Skeletal muscle cell (primary cell): ENCODE measurements around the gene SALL4.
"Not testable (repeated sequence)": the region's sequence is repeated elsewhere in the genome, so short reads cannot be mapped to it uniquely, and the experiment has no call there.

Experiments
- DNase-seq: peaks from one replicate; pipeline ENCODE4 v3.0.0-alpha.2; 2010; ENCODE audit warnings: low read depth
- H3K4me3 ChIP-seq: 2 replicates; pipeline ENCODE4 v1.5.1; 2011; ENCODE audit warnings: low read depth, mild to moderate bottlenecking, control low read depth, low read length, moderate library complexity

SALL4 gene

DNA sequence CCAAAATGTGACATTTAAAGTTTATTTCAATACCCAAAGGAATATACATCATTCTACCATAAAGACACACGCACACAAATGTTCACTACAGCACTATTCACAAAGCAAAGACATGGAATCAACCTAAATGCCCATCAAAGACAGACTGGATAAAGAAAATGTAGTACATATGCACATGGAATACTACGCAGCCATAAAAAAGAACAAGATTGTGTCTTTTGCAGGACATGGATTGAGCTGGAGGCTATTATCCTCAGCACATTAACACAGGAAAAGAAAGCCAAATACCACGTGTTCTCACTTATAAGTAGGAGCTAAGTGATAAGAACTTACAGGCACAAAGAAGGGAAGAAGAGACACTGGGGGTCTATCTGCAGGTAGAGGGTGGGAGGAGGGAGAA, 56.5 kb downstream of the SALL4 start:
- H3K4me3 ChIP-seq = no peak overlapping the region
- no peak for DNase-seq

DNA sequence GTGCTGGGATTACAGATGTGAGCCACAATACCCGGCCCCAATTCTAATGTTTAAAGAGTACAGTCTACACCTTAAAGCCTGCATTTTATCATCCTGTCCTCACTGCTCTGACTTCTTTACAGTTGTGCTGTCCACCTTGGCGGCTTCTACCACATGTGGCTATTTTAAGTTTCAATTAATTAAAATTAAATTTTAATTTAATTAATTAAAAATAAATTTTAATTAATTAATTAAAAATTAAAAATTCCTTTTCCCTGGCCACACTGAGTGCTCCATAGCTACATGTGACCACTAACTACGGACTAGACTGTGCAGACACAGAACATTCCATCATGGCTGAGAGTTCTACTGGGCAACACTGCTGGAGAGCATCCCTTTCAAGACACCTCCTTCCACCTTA, 61.5 kb downstream of the SALL4 start:
- no peak overlapping the region for H3K4me3 ChIP-seq
- no peak for DNase-seq

DNA sequence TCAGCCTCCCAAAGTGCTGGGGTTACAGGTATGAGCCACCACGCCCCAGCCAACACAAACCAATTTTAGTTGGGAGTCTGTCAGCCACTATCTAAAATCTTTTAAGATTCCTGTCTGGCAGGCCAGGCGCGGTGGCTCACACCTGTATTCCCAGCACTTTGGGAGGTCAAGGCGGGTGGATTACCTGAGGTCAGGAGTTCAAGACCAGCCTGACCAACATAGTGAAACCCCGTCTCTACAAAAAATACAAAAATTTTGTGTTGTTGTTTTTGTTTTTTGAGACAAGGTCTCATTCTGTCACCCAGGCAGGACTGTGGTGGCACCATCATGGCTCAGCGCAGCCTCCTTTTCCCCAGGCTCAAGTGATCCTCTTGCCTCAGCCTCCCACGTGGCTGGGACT, 62.0 kb downstream of the SALL4 start:
- not testable (repeated sequence) for H3K4me3 ChIP-seq, DNase-seq

DNA sequence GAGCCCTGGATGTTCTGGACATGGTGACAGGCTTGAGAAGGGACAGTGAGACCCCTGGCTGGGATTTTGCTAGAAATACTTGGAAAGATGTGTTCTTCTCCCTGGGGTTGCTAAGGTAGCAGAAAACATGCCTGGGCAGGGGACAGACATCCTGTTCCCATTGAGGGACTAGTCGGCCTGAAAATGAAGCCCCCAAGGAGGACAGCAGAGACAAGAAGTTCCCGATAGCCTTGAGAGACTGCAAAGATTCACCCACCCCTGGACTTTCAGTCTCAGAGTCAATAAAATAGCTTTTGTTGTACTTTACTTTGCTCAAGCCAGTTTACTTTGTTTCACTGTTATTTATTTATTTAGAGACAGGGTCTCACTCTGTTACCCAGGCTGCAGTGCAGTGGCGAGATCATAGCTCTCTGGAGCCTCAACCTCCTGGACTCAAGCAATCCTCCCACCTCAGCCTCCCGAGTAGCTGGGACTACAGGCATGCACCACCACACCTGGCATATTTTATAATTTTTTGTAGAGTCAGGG, 62.5 kb downstream of the SALL4 start:
- H3K4me3 ChIP-seq = no peak overlapping the region
- DNase-seq = no peak

DNA sequence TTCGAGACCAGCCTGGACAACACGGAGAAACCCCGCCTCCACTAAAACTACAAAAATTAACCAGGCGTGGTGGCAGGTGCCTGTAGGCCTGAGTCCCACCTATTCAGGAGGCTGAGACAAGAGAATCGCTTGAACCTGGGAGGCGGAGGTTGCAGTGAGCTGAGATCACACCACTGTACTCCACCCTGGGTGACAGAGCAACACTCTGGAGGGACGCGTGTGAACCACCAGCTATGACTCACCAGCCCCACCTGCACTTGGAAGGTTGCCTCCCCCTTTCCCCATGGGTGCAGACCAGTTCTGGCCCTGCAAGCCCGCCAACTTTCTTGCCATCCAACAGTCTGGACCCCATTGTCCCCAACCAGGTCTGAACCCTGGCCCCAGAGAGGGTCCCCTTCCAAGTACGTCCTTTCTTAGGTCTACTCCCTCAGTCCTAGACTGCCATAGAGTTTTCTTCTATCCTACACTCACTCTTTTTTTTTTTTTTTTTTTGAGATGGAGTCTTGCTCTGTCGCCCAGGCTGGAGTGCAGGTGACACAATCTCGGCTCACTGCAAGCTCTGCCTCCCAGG, 63.4 kb downstream of the SALL4 start:
- H3K4me3 ChIP-seq = no peak overlapping the region
- no peak for DNase-seq

DNA sequence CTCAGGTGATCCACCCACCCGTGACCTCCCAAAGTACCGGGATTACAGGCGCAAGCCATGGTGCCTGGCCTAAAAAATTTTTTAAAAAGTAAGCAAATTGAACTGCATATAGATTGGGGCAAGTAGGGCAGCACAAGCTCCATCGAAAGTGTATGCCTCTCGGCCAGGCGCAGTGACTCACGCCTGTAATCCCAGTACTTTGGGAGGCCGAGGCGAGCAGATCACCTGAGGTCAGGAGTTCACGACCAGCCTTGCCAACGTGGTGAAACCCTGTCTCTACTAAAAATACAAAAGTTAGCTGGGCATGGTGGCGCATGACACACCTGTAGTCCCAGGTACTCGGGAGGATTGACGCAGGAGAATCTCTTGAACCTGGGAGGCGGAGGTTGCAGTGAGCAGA, 64.1 kb downstream of the SALL4 start:
- not testable (repeated sequence) for DNase-seq, H3K4me3 ChIP-seq

DNA sequence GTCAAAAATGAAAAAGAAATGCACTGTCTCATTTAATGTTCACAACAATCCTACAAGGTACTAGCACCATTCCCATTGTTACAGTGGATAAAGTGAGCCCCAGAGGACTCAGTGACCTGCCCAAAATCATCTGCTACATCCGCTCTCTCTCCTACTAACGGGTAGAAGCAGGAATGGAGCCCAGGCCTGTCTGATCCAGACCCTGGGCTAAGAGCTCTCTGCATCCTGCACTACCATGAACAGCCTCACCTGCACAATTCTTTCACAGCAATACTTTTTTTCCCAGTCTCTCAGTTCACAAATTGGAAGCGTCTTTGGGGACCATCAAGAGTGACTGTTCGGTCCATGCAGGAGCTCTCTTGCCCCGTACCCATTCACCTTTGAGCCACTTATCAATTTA, 65.4 kb downstream of the SALL4 start:
- DNase-seq = no peak
- no peak overlapping the region for H3K4me3 ChIP-seq

DNA sequence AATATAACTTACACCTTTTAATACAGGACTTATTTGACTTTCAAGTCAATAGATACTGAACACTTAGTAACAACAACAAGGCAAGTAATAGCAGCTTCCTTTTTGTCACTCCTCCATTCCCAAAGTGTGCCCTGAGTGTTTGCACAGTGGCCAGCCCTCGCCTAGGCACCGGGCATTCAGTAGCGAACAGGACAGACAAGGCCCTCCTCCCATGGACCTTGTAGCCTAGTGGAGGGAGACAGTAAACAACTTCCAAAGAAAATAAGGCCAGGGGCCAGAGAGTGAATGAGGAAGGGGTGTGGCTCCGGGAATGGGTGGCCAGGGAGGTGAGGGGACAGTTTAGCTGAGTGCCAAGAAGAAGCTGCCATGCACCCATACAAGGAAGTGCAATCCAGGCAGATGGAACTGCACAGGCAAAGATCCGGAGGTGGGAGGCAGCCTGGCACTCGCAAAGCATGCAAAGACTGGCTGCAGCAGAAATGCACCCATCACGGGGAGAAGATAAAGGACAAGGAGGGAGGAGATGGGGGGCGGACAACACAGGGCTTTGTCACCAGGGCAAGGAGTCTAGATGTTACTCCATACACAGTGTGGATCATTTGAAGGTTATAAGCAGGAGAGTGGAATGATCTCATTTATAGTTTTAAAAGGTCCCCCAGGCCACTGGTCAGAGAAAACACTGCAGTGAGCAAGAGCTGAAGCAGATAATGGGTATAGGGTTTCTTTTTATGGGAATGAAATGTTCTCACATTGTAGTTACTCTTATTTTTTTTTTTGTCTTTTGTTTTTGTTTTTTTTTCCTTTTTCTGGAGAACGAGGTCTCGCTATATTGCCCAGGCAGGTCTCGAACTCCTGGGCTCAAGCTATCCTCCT, 66.4 kb downstream of the SALL4 start:
- no peak for DNase-seq

DNA sequence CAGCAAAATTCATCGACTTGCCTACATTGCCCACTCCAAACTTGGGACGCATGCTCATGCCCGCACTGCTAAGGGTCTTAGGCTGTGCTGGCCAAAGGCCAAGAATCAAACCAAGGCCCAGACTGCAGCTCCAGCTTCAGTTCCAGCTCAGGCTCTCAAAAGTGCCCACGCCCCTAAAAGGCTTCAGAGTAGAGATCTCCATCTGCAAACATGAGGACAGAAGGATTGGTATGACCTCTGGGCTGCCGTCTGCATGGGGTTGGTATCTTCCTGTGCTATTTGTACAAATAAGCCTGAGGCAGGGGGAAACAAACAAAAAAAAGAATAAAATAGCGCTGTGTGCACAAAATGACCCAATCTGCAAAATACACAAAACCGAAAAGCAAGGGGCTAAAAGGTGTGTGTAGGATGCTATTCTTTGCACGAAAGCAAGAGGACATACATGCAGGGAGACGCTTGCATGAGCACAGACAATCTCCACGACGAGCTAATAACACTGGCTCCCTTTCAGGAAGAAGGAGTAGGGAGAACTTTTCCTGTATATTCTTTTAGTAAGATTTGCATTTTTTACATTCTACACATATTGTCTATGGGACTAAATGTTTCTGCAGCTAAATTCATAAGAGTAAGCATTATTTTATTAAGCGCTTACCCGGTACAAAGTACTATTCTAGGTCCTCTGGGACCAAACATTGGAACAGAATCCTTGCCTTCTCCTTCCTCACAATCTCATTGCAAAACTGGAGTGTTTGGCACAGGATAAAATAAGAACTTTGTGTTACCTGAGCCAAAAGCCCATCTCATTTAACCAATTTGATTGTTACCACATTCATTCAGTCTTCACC, 67.2 kb downstream of the SALL4 start:
- no peak for DNase-seq
- no peak overlapping the region for H3K4me3 ChIP-seq

More for the DNA sequence above, 66.4 kb downstream of the SALL4 start:
- no peak overlapping the region for H3K4me3 ChIP-seq

DNA sequence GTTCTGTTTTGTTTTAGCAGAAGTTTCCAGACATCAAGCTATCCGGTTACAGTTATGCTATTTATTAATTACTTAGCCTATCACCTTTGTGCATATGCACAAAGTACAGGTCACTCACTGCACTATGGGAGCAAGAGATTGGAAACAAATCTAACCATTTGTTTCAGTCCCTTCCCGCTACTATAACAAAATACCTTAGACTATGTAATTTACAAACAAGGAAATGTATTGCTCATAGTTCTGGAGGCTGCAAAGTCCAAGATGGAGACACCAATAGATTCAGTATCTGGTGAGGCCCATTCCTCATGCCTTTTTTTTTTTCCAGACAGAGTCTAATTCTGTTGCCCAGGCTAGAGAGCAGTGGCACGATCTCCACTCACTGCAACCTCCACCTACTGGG, 69.3 kb downstream of the SALL4 start:
- H3K4me3 ChIP-seq = no peak overlapping the region
- no peak for DNase-seq
